Spinal cord (tissue), 10 donors: ENCODE measurements around the gene UCK2. TPM values are rescaled to one million over a fixed set of nuclear protein-coding genes. Genes with fewer than 3 reads are reported as not detected.

Experiments
- DNase-seq, 6 donors: peaks; one replicate each; pipeline versions ENCODE4 v3.0.0 to v3.0.0-alpha.2; 2013 to 2015; ENCODE audit warnings: low spot score in 6 of 6, low read depth in 4 of 6
- H3K27ac ChIP-seq: one replicate; pipeline ENCODE4 v1.5.1; 2013; ENCODE audit warnings: low read depth, low read length, control low read depth
- H3K27me3 ChIP-seq: one replicate; pipeline ENCODE4 v1.6.1; 2013; ENCODE audit warnings: low read length; ENCODE audit not compliant: control insufficient read depth, insufficient read depth
- H3K36me3 ChIP-seq: one replicate; pipeline ENCODE4 v1.6.1; 2013; ENCODE audit warnings: low read length; ENCODE audit not compliant: control insufficient read depth, insufficient read depth
- H3K4me1 ChIP-seq: one replicate; pipeline ENCODE4 v1.6.1; 2013; ENCODE audit warnings: low read length; ENCODE audit not compliant: control insufficient read depth, insufficient read depth
- H3K4me3 ChIP-seq: one replicate; pipeline ENCODE4 v1.5.1; 2013; ENCODE audit warnings: low read depth, low read length, control low read depth
- H3K9me3 ChIP-seq: one replicate; pipeline ENCODE4 v1.6.1; 2013; ENCODE audit warnings: low read length; ENCODE audit not compliant: control insufficient read depth, insufficient read depth
- WGBS: methylation state at CpG from one replicate; pipeline ENCODE4 v1.1.5; 2013; ENCODE audit warnings: missing lambda C conversion rate; ENCODE audit not compliant: insufficient coverage; 5-methylcytosine and 5-hydroxymethylcytosine counted together
- polyA plus RNA-seq, 2 donors: library from polyadenylated mRNA; unstranded; fragments of 120-200 nt; gene quantifications; one replicate each; pipeline ENCODE4 v1.2.1, GENCODE V29; 2013; ENCODE audit not compliant: insufficient read length in 2 of 2
- total RNA-seq, 2 donors: library from RNA; depleted of rRNA in 1 of 2; stranded (reverse); fragments of 120-200 nt in 1 of 2; fragments of >200 nt in 1 of 2; gene quantifications; one replicate each; pipeline versions ENCODE4 v1.2.3 to v1.2.4, GENCODE V29; 2013 to 2014
- donor health status: healthy.

Gene UCK2
- total and polyA plus RNA-seq, 4 donors = 25.3 to 39.5 (median 27.3) TPM

DNA sequence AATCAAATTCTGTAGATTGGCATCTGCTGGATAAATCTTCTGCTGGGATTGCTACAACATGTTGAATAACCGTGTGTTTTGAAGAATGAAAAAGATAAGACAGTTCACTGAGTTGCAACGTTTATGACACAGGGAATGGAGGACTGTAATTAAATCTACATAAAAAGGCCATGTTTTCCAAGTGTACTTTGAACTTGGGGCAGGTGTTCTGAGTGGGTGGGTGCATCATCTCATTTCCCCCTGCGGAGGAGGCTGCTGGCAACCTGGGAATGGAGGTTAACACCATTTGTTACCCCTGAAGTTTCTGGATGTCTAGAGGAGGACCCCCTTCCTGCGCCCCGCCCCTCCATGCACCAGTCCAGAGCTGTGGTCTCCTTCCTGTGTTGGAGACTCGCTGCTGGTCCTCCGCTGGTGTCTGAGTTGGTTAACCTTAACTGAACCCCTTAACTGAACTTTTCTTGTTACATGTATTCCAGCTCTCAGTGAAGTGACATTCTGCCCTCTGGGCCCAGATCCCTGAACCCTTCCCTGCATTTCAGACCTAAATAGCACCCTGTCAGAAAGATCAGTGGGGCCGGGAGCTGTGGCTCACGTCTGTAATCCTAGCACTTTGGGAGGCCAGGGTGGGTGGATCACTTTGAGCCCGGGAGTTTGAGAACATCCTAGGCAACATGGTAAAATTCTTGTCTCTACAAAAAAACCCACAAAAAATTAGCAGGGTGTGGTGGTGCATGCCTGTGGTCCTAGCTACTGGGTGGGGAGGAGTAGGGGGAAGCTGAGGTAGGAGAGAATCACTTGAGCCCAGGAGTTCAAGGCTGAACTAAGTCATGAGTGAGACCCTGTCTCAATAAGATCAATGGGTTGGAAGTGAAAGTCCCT is 31.8 kb downstream of the UCK2 start:
- Histone ChIP-seq H3K36me3 (no peaks in the 10 kb centered on the region), H3K9me3 (no peaks in the 10 kb centered on the region), H3K27me3 (no peaks in the 10 kb centered on the region), H3K27ac (no peak overlapping the region), H3K4me3 (no peak overlapping the region), H3K4me1 (no peaks in the 10 kb centered on the region)
- no peak for DNase-seq
- WGBS = 97% methylated on average over 6 of the region's 10 CpGs

DNA sequence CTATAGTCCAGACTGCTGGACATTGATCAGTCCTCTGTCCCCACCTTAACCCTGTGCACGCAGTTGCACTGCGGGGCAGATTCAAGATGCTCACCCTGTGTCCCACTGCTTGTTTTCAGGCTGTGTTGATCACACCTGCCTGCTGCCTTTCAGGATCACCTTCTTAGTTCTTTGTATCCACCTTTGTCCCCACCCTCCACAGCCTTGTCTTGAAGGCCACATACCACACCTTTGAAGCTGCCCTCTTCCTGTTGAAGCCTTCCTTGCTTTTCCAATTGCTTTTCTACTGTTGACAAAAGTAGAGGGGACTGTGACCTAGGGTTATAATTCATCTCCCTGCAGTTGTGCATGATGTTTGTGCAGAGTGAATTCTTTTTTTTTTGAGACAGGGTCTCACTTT is 32.7 kb downstream of the UCK2 start:
- Histone ChIP-seq H3K27ac (no peak overlapping the region), H3K27me3 (no peaks in the 10 kb centered on the region), H3K4me3 (no peak overlapping the region), H3K4me1 (no peaks in the 10 kb centered on the region), H3K36me3 (no peaks in the 10 kb centered on the region), H3K9me3 (no peaks in the 10 kb centered on the region)
- DNase-seq = no peak
- WGBS = 93% methylated on average over 2 of the region's 2 CpGs

DNA sequence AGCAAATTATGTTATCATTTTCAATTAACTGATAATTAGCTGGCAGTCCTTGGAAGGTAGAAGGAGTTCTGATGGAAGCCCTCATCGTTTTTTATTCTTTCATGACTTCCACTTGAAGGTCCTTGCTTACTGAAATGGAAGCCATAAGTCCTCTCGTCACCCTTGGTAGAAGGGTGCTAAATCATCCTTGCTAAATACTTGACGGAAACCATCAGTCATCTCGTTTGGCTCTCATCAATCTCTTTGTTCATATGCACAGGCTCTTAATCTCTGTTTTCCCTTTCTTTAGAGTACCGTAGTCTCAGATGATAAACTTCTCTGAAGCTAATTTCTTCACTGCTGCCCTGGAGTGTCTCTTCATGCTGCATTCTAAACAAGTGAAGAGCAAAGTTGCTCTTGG is 34.5 kb downstream of the UCK2 start:
- Histone ChIP-seq H3K27me3 (no peaks in the 10 kb centered on the region), H3K4me3 (no peak overlapping the region), H3K9me3 (no peaks in the 10 kb centered on the region), H3K4me1 (no peaks in the 10 kb centered on the region), H3K27ac (no peak overlapping the region), H3K36me3 (no peaks in the 10 kb centered on the region)
- 59% methylated on average over 4 of the region's 5 CpGs for WGBS
- no peak for DNase-seq

DNA sequence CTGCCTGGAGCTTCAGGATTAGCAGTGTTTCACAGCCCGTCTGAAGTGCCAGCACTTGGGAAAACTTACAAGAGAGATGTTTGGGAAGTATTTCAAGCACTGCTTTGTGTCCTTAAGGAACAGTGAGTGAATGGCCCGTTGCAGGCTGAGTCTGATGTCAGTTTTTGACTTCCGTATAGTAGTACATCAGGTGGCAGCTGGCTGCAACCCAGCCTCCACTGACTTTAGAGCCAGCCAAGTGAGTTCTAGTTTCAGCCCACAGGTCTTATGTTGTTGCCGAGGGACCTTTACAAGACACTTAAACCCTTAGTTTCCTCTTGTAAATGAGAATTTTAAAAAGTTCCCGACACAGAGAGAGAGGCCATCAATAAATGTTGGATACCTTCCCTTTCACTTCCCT is 35.0 kb downstream of the UCK2 start:
- H3K4me3 ChIP-seq = no peak overlapping the region
- peak in 1 of 6 donors; percentile 18 for DNase-seq
- WGBS = 27% methylated on average over 3 of the region's 5 CpGs

DNA sequence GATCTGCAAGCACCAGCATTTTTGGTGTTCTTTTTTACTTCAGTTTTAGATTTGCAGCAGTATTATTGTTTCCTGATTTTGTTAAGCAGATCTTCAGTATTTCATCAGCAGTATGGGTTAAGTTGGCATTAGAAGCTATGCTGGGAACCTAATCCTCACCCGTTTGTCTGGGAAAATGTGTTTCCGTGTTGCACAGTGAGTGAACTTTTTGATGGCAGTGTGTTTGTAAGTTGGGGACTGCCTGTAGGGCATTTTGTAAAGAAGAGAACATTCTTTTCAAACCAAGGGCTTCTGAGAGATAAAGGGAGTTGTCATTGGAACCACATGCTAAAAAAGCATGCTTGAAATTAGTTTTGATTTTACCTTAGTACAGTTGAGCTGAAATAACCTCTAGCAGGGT is 35.9 kb downstream of the UCK2 start:
- H3K27me3 ChIP-seq = no peaks in the 10 kb centered on the region
- no peaks in the 10 kb centered on the region for H3K4me1 ChIP-seq
- 20% methylated on average over 1 of the region's 2 CpGs for WGBS
- no peak for DNase-seq
- no peak overlapping the region for H3K27ac ChIP-seq
- H3K36me3 ChIP-seq = no peaks in the 10 kb centered on the region
- no peak overlapping the region for H3K4me3 ChIP-seq
- H3K9me3 ChIP-seq = no peaks in the 10 kb centered on the region

More for the DNA sequence above, 35.0 kb downstream of the UCK2 start:
- Histone ChIP-seq H3K27ac (no peak overlapping the region), H3K4me1 (no peaks in the 10 kb centered on the region), H3K9me3 (no peaks in the 10 kb centered on the region), H3K36me3 (no peaks in the 10 kb centered on the region), H3K27me3 (no peaks in the 10 kb centered on the region)

DNA sequence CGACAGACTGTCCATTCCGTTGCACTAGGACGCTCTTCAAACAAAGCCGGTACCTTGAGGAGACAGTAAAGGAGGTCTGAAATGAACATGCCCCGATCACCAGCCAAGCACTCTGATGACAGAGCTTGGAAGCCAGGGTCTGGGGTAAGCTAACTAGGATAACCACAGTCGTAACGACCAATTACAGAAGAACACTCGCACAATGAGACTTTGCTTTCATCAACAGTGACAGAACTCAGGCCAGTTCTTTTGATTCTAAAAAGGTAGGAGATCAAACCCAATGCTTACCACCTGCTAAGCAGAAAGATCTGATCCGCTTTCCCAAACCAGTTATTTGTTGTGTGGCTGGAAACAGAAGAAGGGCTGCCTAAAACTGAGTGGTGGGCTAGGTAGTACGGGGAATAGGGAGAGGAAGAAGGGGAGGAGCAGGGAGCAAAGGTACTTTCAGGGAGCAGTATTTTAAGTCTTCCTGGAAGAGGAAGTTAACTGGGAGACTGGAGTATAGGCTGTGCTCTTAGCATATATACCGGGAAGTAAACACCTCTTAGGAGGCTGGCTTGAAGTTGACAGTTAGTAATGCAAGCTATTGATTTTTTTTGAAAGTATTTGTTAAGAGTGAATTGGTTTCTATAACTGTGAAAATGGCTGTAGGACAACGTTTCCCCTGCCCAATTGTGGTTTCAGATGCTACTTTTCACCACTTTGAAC is 38.4 kb downstream of the UCK2 start:
- WGBS = 95% methylated on average over 9 of the region's 12 CpGs
- no peak for DNase-seq
- Histone ChIP-seq H3K4me1 (peaks cover under 1% of the 10 kb centered on the region), H3K27me3 (no peaks in the 10 kb centered on the region), H3K36me3 (no peaks in the 10 kb centered on the region), H3K9me3 (no peaks in the 10 kb centered on the region), H3K4me3 (no peak overlapping the region), H3K27ac (no peak overlapping the region)

DNA sequence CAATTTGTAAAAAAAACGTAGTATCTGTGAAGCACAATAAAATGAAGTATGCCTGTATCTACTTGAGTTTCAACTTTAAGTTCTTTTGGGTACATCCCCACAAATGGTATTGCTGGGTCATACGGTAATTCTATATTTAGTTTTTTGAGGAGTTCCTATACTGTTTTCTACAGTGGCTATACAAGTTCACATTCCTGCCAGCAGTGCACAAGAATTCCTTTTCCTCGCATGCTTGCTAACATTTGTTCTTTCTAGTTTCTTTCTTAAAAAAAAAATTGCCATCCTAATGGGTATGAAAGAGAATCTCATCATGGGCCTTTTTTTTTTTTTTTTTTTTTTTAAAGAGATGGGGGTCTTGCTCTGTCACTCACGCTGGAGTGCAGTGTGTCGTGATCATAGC is 41.9 kb downstream of the UCK2 start:
- peaks cover 3% of the 10 kb centered on the region for H3K4me1 ChIP-seq
- peaks cover 1% of the 10 kb centered on the region for H3K9me3 ChIP-seq
- no peaks in the 10 kb centered on the region for H3K27me3 ChIP-seq
- DNase-seq = no peak
- H3K36me3 ChIP-seq = no peaks in the 10 kb centered on the region
- WGBS = 60% methylated on average over 1 of the region's 5 CpGs
- no peak overlapping the region for H3K27ac ChIP-seq
- H3K4me3 ChIP-seq = no peak overlapping the region

DNA sequence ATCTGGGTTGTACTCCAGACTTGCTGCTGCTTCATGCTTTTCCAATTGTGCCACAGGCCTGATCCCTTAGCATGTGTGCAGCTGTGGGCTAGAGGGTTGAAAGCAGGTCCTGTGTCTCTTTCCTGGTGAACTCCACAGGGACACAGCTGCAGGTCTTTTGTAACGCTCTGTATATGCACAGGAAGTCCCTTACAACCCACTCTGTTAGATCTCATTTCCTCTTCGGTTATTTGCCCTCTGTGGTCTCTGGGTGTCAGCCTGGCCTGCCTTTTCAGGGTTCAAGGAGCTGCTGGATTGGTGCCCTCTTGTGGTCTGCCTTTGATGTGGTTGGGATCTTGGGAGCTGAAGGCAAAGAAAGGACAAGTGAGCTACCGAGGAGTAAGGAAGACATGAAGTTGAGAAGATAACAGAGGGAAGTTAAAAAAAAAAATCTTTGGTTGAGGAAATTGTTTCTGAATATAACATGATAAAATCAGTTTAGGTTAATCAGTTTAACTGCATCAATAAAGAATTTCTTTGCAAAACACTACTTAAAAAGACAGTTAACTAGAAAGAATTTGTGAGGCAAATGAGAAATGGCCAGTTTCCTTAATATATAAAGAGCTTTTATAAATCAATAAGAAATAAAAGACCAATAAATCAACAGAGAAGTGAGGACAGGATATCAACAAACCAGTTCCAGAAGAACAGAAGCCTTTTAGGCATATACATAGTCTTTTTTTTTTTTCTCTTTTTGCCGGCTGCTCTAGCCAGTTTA is 44.1 kb downstream of the UCK2 start:
- Histone ChIP-seq H3K27me3 (no peaks in the 10 kb centered on the region), H3K9me3 (peaks cover 1% of the 10 kb centered on the region), H3K4me3 (no peak overlapping the region), H3K36me3 (no peaks in the 10 kb centered on the region), H3K4me1 (peaks cover 3% of the 10 kb centered on the region), H3K27ac (no peak overlapping the region)
- WGBS = 33% methylated on average over 2 of the region's 4 CpGs
- peak in 2 of 6 donors; percentile 34 to 42 for DNase-seq

DNA sequence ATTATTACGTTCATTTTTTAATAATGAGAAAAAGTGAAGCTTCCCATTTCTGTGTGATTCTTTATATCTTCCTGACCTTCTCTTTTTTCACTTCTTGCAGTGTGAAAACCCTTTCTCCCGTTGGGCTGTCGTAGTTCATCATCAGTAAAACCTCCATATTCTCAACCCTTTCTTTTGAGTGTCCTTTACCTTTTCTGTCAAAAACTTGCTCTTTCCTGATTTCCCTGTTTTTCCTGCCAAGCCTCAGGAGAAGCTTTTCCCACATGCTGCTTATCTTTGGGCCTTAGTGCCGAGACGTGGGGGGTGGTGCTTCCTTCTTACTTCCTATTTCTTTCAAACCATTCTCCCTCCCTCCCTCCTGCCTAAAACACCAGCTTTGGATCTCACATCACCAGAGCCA is 46.1 kb downstream of the UCK2 start:
- Histone ChIP-seq H3K4me3 (no peak overlapping the region), H3K36me3 (no peaks in the 10 kb centered on the region), H3K27me3 (no peaks in the 10 kb centered on the region), H3K4me1 (peaks cover 3% of the 10 kb centered on the region), H3K27ac (no peak overlapping the region), H3K9me3 (peaks cover 1% of the 10 kb centered on the region)
- no peak for DNase-seq
- WGBS = 90% methylated on average over 4 of the region's 5 CpGs
